ENCODE data around the gene KCNJ10. TPM values are rescaled to one million over a fixed set of nuclear protein-coding genes. Genes with fewer than 3 reads are reported as not detected.

Gene KCNJ10
- polyA plus RNA-seq, 1 donor (not counting 4 experiments of a cell fraction or from before 2014, with no cell fraction given) = not detected

- Histone ChIP-seq H3K9ac (ENCODE audit: control insufficient read depth, extremely low read depth, insufficient read depth, low read length) (no peak overlapping the region), H2AFZ (ENCODE audit: control insufficient read depth, low read length) (no peak overlapping the region), H4K20me1 (ENCODE audit: control insufficient read depth, extremely low read depth, insufficient read depth, low read length) (no peaks in the 10 kb centered on the region), H3K4me1 (ENCODE audit: control insufficient read depth, extremely low read depth, insufficient read depth, low read length) (peaks cover 39% of the 10 kb centered on the region), H3K79me2 (ENCODE audit: control insufficient read depth, insufficient read depth, low read length) (no peaks in the 10 kb centered on the region), H3K9me1 (ENCODE audit: control insufficient read depth, extremely low read depth, insufficient read depth, low read length) (peaks cover 4% of the 10 kb centered on the region), H3K4me2 (ENCODE audit: control insufficient read depth, extremely low read depth, insufficient read depth, low read depth, low read length) (no peak overlapping the region), H3K27ac (ENCODE audit: control insufficient read depth, insufficient read depth, low read length) (no peak overlapping the region), H3K4me3 (ENCODE audit: control insufficient read depth in 2 of 3, extremely low read depth in 1 of 3, insufficient read depth in 2 of 3, low read depth in 1 of 3, low read length in 3 of 3) (no peak overlapping the region), H3K27me3 (ENCODE audit: control insufficient read depth, extremely low read depth, insufficient read depth, low read length) (no peaks in the 10 kb centered on the region), H3K36me3 (ENCODE audit: control insufficient read depth in 2 of 2, extremely low read depth in 1 of 2, insufficient read depth in 2 of 2, low read length in 2 of 2) (no peaks in the 10 kb centered on the region), H3K9me3 (ENCODE audit: control insufficient read depth, low read depth, low read length) (no peaks in the 10 kb centered on the region)
- dilution Hi-C loops (cut with MboI; ENCODE audit: extremely low pct_ligation_motif_present, low sequenced_read_pairs) = no loop called here
- no peak for TF ChIP-seq CTCF (optimal IDR thresholded peaks at IDR 0.05 in 1 of 3, IDR thresholded peaks at IDR 0.05 in 1 of 3, conservative IDR thresholded peaks at IDR 0.05 in 1 of 3; ENCODE audit: extremely low read depth in 1 of 3, insufficient read depth in 2 of 3, low read length in 3 of 3)
- no peak for TF ChIP-seq EZH2 (IDR thresholded peaks at IDR 0.05; ENCODE audit: low read length)
- FAIRE-seq (no peak), DNase-seq (ENCODE audit: low read depth, low spot score) (no peak)
Measured at GRCh38 chr1:159951016-159951415, 118.9 kb downstream of the KCNJ10 start.

DNA sequence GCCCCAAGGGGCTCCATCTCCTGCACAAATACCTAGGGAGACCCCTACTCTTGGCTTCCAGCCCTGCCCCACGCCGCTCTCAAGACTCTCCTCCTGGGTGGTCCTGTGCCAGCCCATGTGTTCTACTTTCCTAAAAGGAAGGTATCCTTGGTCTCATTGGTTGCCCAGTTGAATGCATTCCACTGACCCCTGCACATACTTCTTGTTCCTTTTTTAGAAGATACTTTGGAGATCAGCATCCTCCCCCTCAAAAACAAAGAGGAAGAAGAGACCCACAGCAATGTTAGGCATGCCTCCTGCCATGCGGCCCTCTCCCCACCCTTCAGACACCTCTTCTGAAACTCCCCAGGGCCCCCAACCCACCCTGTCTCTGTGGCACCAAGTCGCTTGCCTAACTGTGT is 120.0 kb downstream of the KCNJ10 start:
- Histone ChIP-seq H3K9ac (ENCODE audit: control insufficient read depth, extremely low read depth, insufficient read depth, low read length) (no peak overlapping the region), H3K27ac (ENCODE audit: control insufficient read depth, insufficient read depth, low read length) (no peak overlapping the region), H2AFZ (ENCODE audit: control insufficient read depth, low read length) (no peak overlapping the region), H3K4me2 (ENCODE audit: control insufficient read depth, extremely low read depth, insufficient read depth, low read depth, low read length) (no peak overlapping the region), H3K36me3 (ENCODE audit: control insufficient read depth in 2 of 2, extremely low read depth in 1 of 2, insufficient read depth in 2 of 2, low read length in 2 of 2) (no peaks in the 10 kb centered on the region), H3K9me1 (ENCODE audit: control insufficient read depth, extremely low read depth, insufficient read depth, low read length) (peaks cover 4% of the 10 kb centered on the region), H4K20me1 (ENCODE audit: control insufficient read depth, extremely low read depth, insufficient read depth, low read length) (no peaks in the 10 kb centered on the region), H3K79me2 (ENCODE audit: control insufficient read depth, insufficient read depth, low read length) (no peaks in the 10 kb centered on the region), H3K9me3 (ENCODE audit: control insufficient read depth, low read depth, low read length) (no peaks in the 10 kb centered on the region), H3K4me1 (ENCODE audit: control insufficient read depth, extremely low read depth, insufficient read depth, low read length) (peaks cover 30% of the 10 kb centered on the region), H3K27me3 (ENCODE audit: control insufficient read depth, extremely low read depth, insufficient read depth, low read length) (no peaks in the 10 kb centered on the region), H3K4me3 (ENCODE audit: control insufficient read depth in 2 of 3, extremely low read depth in 1 of 3, insufficient read depth in 2 of 3, low read depth in 1 of 3, low read length in 3 of 3) (no peak overlapping the region)
- no peak for DNase-seq (ENCODE audit: low read depth, low spot score)
- no peak for FAIRE-seq
- TF ChIP-seq EZH2 (IDR thresholded peaks at IDR 0.05; ENCODE audit: low read length) (no peak), CTCF (optimal IDR thresholded peaks at IDR 0.05 in 1 of 3, IDR thresholded peaks at IDR 0.05 in 1 of 3, conservative IDR thresholded peaks at IDR 0.05 in 1 of 3; ENCODE audit: extremely low read depth in 1 of 3, insufficient read depth in 2 of 3, low read length in 3 of 3) (no peak)
- dilution Hi-C loops (cut with MboI; ENCODE audit: extremely low pct_ligation_motif_present, low sequenced_read_pairs) = no loop called here

Data from keratinocyte (primary cell).